Stomach (tissue), 9 donors: ENCODE measurements around the gene PRDX1. TPM values are rescaled to one million over a fixed set of nuclear protein-coding genes. Genes with fewer than 3 reads are reported as not detected.

Source experiments
- DNase-seq, 2 donors: peaks; one replicate each; pipeline versions ENCODE4 v3.0.0 to v3.0.0-alpha.2; 2013 to 2019
- H3K27ac ChIP-seq, 5 donors: fragments of 200-600 bp in 4 of 5; sonication (generic) in 4 of 5; one replicate each; pipeline ENCODE4 v1.5.1; 2013 to 2019; ENCODE audit warnings: mild to moderate bottlenecking in 1 of 5, moderate library complexity in 1 of 5
- H3K27me3 ChIP-seq, 3 donors: fragments of 200-600 bp; sonication (generic); one replicate each; pipeline ENCODE4 v1.5.1; 2017 to 2019; ENCODE audit warnings: mixed run types in 1 of 3
- H3K36me3 ChIP-seq, 4 donors: fragments of 200-600 bp; sonication (generic); 1 replicate in 3 of 4; 2 replicates in 1 of 4; pipeline ENCODE4 v1.5.1; 2016 to 2019
- H3K4me1 ChIP-seq, 4 donors: fragments of 200-600 bp; sonication (generic); one replicate each; pipeline ENCODE4 v1.5.1; 2016 to 2019
- H3K4me3 ChIP-seq, 4 donors: fragments of 200-600 bp; sonication (generic) in 3 of 4; one replicate each; pipeline ENCODE4 v1.5.1; 2016 to 2019; ENCODE audit warnings: mild to moderate bottlenecking in 1 of 4
- H3K9me3 ChIP-seq, 4 donors: fragments of 200-600 bp; sonication (generic); one replicate each; pipeline ENCODE4 v1.5.1; 2016 to 2019
- CTCF ChIP-seq, 7 experiments: fragments of 450-650 bp in 4 of 7; fragments of 200-600 bp in 3 of 7; sonication (generic) in 3 of 7; IDR thresholded peaks; one replicate each; pipeline ENCODE4 v1.5.1; 2016 to 2019; ENCODE audit warnings: antibody characterized with exemption in 7 of 7, control low read depth in 2 of 7, mild to moderate bottlenecking in 1 of 7
- EP300 ChIP-seq: sonication (generic); formaldehyde crosslinking; IDR thresholded peaks from one replicate; pipeline ENCODE4 v1.6.1; 2017; ENCODE audit warnings: antibody characterized with exemption
- POLR2A ChIP-seq, 4 donors: fragments of 450-650 bp; IDR thresholded peaks; one replicate each; pipeline ENCODE4 v1.6.1; 2016; ENCODE audit warnings: antibody characterized with exemption in 4 of 4, control low read depth in 2 of 4, mild to moderate bottlenecking in 1 of 4, moderate library complexity in 1 of 4
- POLR2AphosphoS5 ChIP-seq, 3 donors: sonication (generic); formaldehyde crosslinking; IDR thresholded peaks; one replicate each; pipeline ENCODE4 v1.6.1; 2016; ENCODE audit warnings: antibody characterized with exemption in 3 of 3
- WGBS, 5 donors: extraction: QIAGEN DNeasy Blood & Tissue Kit in 3 of 5; methylation state at CpG; one replicate each; pipeline versions ENCODE4 v1.1.5 to v1.1.7; 2013 to 2018; 5-methylcytosine and 5-hydroxymethylcytosine counted together
- intact Hi-C: fragments of 100-400 bp; cut with DNase I; formaldehyde crosslinking; loops from one replicate; pipeline ENCODE4 v1.15.1; 2023; ENCODE audit warnings: low total_unique reads
- polyA plus RNA-seq, 3 donors: library from polyadenylated mRNA; stranded (reverse); fragments of 200-250 nt; gene quantifications; one replicate each; pipeline ENCODE4 v1.2.3, GENCODE V29; 2013
- total RNA-seq, 5 donors: library from RNA; depleted of rRNA; stranded (reverse); fragments of >200 nt; gene quantifications; one replicate each; pipeline versions ENCODE4 v1.1.0 to v1.2.3, GENCODE V29; 2014 to 2016
- donor health status: healthy with polysubstance abuse.
- donor health status: Bipolar disorder and iron deficiency.
- donor health status: healthy.

The PRDX1 gene
- total and polyA plus RNA-seq, 8 donors = 77.6 to 892 (median 323) TPM

- WGBS, 5 donors = 36 to 56% (median 46%) methylated on average over 3 to 4 of the region's 4 CpGs
- no peak for TF ChIP-seq CTCF (IDR thresholded peaks at IDR 0.05)
- TF ChIP-seq POLR2AphosphoS5 (IDR thresholded peaks at IDR 0.05) = no peak
- TF ChIP-seq POLR2A (IDR thresholded peaks at IDR 0.05) = no peak
- TF ChIP-seq EP300 = no peak
- Histone ChIP-seq H3K4me1 (peaks cover 0 to 22% (median 5%) of the 10 kb centered on the region in 4 donors), H3K36me3 (peaks cover 26 to 57% (median 47%) of the 10 kb centered on the region in 4 donors), H3K27me3 (no peaks in the 10 kb centered on the region), H3K27ac (no peak overlapping the region), H3K4me3 (no peak overlapping the region), H3K9me3 (no peaks in the 10 kb centered on the region)
- intact Hi-C loops = loop anchor here (5.0 kb wide), 2 partner anchors 52 to 207 kb away; no protein-coding TSS in a partner anchor
- DNase-seq = no peak
These were observed 47.9 kb upstream of the PRDX1 start for GRCh38 chr1:45569571-45569961.

- Histone ChIP-seq H3K27me3 (no peaks in the 10 kb centered on the region), H3K27ac (no peak overlapping the region), H3K4me1 (peaks cover 0 to 22% (median 5%) of the 10 kb centered on the region in 4 donors), H3K36me3 (peaks cover 31 to 68% (median 58%) of the 10 kb centered on the region in 4 donors), H3K9me3 (no peaks in the 10 kb centered on the region), H3K4me3 (no peak overlapping the region)
- 62 to 76% (median 69%) methylated on average over 4 of the region's 4 CpGs for WGBS, 5 donors
- TF ChIP-seq CTCF (IDR thresholded peaks at IDR 0.05) (no peak), EP300 (no peak), POLR2A (IDR thresholded peaks at IDR 0.05) (no peak), POLR2AphosphoS5 (IDR thresholded peaks at IDR 0.05) (no peak)
- no peak for DNase-seq
- intact Hi-C loops = loop anchor here (5.0 kb wide), 2 partner anchors 51 to 206 kb away; no protein-coding TSS in a partner anchor
These were observed 46.7 kb upstream of the PRDX1 start for GRCh38 chr1:45568421-45568820.

GRCh38 chr1:45567911-45568310 lies 46.2 kb upstream of the PRDX1 start:
- no peak for DNase-seq
- H3K27ac ChIP-seq = no peak overlapping the region
- H3K4me3 ChIP-seq = no peak overlapping the region
- peaks cover 32 to 73% (median 63%) of the 10 kb centered on the region in 4 donors for H3K36me3 ChIP-seq
- TF ChIP-seq EP300 (no peak), POLR2AphosphoS5 (IDR thresholded peaks at IDR 0.05) (no peak), CTCF (IDR thresholded peaks at IDR 0.05) (no peak), POLR2A (IDR thresholded peaks at IDR 0.05) (no peak)
- intact Hi-C loops = loop anchor here (5.0 kb wide), 2 partner anchors 51 to 206 kb away; no protein-coding TSS in a partner anchor
- peaks cover 0 to 22% (median 5%) of the 10 kb centered on the region in 4 donors for H3K4me1 ChIP-seq
- 85 to 93% (median 89%) methylated on average over 7 of the region's 7 CpGs for WGBS, 5 donors
- no peaks in the 10 kb centered on the region for H3K9me3 ChIP-seq
- no peaks in the 10 kb centered on the region for H3K27me3 ChIP-seq

GRCh38 chr1:45566722-45567121 lies 45.0 kb upstream of the PRDX1 start:
- Histone ChIP-seq H3K4me3 (no peak overlapping the region), H3K27ac (peak overlapping the region in 2 of 5 donors; percentile 8 to 60), H3K27me3 (no peaks in the 10 kb centered on the region), H3K4me1 (peaks cover 0 to 22% (median 5%) of the 10 kb centered on the region in 4 donors), H3K36me3 (peaks cover 43 to 85% (median 75%) of the 10 kb centered on the region in 4 donors), H3K9me3 (no peaks in the 10 kb centered on the region)
- DNase-seq = no peak
- TF ChIP-seq POLR2AphosphoS5 (IDR thresholded peaks at IDR 0.05) = no peak
- no peak for TF ChIP-seq CTCF (IDR thresholded peaks at IDR 0.05)
- TF ChIP-seq POLR2A (IDR thresholded peaks at IDR 0.05) = no peak
- no peak for TF ChIP-seq EP300
- WGBS, 5 donors = 34 to 59% (median 50%) methylated on average over 5 of the region's 5 CpGs
- intact Hi-C loops = loop anchor here (5.0 kb wide), 2 partner anchors 49 to 204 kb away; no protein-coding TSS in a partner anchor
